ENCODE measurements around the gene PCDHGA6.
"Not testable (repeated sequence)": the region's sequence is repeated elsewhere in the genome, so short reads cannot be mapped to it uniquely, and the experiment has no call there.

The PCDHGA6 gene

DNA sequence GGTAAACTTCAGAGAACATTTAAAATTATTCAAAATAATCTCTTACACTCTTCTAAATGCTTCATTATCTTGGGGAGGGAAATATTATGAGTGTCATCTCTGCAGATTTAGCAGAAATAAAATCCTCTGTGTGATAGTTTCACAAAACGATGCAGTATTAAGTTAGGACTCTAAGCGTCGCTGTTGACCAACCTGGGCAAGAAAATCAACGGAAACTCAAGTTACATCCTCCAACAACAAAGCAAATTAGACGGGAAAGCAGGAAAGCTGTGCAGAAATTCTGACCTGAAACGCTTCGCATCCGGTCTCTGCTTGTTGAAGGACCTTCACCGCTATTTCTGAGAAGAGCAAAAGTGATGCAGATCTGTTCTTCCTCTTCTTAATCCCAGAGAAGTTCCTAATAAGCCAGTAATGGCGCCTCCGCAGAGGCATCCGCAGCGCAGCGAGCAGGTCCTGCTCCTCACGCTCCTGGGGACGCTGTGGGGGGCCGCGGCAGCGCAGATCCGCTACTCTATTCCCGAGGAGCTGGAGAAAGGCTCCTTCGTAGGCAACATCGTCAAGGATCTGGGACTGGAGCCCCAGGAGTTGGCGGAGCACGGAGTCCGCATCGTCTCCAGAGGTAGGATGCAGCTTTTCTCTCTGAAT lies at the start of gene PCDHGA6:
PCDHGA6 (plus strand) TSS at position 219 of the 645 bp plus-strand sequence; CDS start at position 412, 193 bp downstream.
- no peak for DNase-seq (ENCODE audit: low spot score)

DNA sequence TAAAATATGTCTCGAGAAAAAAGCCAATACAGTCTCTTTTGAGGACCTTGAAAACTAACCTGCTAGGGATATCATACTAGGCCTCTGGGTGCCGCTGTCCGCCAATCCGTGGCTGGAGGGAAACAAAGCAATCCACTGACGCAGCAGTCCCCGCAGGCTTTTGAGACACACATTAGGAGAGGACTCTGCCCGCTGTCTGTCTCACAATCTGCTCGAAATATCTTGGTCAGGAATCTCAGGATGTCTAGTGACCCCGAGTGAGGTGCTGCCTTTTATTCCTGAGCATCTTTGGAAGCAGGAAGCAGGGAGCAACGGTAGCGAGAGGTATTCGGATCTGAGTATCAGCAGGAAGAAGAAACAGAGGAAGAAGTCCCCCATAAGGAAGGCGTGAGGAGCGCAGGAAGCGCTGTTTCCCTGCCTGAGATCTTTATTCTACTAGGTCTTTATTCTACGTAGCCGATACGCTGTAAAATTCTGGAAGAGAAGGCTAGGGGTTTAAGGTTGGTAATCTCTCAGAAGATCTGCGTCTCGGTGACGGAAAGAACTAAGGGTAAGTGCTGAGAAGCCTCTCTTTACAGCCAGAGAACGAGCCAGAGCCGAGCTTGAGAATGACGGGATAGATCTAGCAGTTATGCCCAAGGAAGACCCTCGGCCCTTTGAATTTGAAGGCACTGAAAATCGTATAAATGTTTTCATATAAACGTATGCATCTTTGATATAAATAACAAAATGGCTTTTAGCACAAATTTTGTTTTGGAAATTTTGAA lies 47.4 kb upstream of the PCDHGA6 start:
- DNase-seq (ENCODE audit: low spot score), result peak; percentile 80

DNA sequence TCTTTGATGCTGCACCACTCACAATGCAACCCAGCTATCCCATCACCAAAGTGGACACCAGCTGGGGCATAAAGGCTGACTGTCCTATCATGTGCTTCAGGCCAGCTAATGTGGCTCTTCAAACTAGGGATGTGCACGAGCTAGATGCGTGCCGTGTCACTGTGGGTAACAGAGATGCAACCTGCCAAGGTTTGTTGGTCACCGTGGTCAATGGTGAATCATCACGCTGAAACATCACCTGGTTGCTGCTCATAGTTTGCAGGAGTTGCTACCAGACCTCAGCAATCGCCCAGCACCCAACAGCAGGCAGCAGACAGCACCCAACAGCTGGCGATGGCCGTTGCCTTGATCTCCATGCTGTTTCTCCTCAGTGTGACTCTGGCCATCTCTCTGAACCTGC lies 45.5 kb upstream of the PCDHGA6 start:
- no peak for DNase-seq (ENCODE audit: low spot score)

DNA sequence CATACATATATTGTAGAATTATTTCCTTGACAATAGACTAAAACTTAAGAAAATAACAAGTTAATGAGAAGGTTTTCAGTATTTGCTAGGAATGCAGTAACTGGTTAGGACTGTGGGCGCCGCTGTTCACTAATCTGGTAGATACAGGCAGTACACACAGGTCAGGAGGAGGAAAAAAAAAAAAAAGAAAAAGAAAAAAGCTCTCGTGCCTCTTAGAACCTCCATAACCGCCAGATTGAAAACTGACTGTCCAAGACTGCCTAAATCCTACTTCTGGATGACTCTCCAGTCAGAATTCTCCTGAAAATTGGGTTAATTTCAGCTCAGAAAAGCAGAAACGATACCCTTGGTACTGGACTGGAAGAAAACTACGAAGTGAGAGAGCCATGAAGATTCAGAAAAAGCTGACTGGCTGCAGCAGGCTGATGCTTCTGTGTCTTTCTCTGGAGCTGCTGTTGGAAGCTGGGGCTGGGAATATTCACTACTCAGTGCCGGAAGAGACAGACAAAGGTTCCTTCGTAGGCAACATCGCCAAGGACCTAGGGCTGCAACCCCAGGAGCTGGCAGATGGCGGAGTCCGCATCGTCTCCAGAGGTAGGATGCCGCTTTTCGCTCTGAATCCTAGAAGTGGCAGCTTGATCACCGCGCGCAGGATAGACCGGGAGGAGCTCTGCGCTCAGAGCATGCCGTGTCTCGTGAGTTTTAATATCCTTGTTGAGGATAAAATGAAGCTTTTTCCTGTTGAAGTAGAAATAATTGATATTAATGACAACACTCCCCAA lies 43.2 kb upstream of the PCDHGA6 start, which contains the start of gene PCDHGA1:
PCDHGA1 (plus strand) TSS at position 216 of the 782 bp plus-strand sequence.
- DNase-seq (ENCODE audit: low spot score), result no peak

DNA sequence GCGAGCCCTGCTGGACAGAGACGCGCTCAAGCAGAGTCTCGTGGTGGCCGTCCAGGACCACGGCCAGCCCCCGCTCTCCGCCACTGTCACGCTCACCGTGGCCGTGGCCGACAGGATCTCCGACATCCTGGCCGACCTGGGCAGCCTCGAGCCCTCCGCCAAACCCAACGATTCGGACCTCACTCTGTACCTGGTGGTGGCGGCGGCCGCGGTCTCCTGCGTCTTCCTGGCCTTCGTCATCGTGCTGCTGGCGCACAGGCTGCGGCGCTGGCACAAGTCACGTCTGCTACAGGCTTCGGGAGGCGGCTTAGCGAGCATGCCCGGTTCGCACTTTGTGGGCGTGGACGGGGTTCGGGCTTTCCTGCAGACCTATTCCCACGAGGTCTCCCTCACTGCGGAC lies 41.1 kb upstream of the PCDHGA6 start:
- not testable (repeated sequence) for DNase-seq (ENCODE audit: low spot score)

DNA sequence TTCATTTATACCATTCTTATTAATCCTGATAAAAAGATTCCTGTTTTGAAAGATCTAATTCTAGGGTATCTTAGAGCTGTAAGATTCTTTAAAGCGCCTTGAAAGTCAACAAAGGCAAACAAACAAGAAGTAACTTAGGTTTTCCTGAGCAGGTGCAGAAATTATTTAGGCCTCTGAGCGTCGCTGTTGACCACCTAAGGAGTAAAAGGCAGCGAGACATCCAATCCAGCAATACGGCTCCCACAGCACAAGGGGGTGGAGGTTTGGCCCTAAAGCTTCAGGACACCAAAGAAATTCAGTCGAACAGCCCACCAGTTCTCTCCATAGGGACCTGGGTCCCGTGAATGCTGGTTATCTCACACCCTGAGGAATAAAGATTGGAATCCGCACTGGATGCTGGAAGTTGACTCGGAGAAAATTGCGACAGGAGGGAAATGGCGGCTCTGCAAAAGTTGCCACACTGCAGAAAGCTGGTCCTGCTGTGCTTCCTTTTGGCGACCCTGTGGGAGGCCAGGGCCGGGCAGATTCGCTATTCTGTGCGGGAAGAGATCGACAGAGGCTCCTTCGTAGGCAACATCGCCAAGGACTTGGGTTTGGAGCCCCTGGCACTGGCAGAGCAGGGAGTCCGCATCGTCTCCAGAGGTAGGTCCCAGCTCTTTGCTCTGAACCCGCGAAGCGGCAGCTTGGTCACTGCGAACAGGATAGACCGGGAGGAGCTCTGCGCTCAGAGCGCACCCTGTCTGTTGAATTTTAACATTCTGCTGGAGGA lies 35.0 kb upstream of the PCDHGA6 start, which contains the start of gene PCDHGA2:
PCDHGA2 (plus strand) TSS at position 223 of the 769 bp plus-strand sequence.
- DNase-seq (ENCODE audit: low spot score), result no peak

DNA sequence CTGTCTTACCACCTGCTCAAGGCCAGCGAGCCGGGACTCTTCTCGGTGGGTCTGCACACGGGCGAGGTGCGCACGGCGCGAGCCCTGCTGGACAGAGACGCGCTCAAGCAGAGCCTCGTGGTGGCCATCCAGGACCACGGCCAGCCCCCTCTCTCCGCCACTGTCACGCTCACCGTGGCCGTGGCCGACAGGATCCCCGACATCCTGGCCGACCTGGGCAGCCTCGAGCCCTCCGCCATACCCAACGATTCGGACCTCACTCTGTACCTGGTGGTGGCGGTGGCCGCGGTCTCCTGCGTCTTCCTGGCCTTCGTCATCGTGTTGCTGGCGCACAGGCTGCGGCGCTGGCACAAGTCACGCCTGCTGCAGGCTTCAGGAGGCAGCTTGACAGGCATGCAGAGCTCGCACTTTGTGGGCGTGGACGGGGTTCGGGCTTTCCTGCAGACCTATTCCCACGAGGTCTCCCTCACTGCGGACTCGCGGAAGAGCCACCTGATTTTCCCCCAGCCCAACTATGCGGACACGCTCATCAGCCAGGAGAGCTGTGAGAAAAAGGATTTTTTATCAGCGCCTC lies 32.8 kb upstream of the PCDHGA6 start:
- DNase-seq (ENCODE audit: low spot score), result not testable (repeated sequence)

DNA sequence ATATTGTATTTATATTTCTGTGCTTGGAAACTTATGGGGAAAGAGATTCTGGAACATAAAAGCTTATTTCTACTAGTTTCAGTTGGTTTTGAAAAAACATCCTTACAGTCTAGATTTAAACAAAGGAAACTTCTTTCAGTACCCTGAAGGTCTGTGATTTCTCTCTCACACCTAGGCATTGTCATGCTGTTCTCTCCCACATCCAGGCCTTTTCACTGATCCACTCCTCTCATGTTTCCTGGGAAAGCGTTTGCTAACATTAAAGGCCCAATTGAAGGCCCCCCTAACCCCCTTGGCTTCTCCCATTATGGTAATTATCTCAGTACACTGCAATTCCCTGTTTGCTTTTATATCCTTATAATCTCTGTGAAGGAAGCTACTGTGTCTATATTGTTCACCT lies 30.9 kb upstream of the PCDHGA6 start:
- DNase-seq (ENCODE audit: low spot score), result no peak

DNA sequence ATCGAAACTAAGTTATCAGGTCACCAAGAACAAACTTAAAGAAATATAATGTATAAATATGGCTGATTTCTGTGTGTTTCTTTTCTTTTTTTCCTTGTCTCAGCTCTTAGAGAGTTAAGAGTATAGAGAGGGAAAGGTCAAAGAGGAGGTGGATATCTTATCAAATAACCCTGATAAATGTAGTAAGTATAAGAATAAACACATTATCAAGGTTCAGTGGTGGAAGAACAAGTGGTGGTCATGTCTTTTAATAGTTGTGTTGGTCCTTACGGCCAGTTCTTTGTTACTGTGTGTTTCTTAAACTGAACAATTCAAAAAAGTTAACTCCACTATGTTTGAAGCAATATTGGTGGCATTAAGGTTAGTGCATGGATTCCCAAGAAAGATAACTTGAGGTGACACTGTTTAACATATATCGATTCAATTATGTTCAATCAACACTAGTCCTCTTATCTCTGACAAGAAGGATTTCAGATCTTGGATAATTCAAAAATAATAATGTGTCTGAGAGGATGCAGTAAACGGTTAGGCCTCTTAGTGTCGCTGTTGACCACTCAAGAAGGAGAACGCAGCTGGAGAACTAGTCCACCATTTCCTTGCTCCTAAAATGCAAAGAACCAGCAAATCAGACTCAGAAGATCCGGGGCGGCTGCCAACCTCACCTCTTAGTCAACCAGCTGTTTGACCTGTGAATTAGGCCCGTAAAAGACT lies 30.3 kb upstream of the PCDHGA6 start, which contains the start of gene PCDHGA3:
PCDHGA3 (plus strand) TSS at position 588 of the 711 bp plus-strand sequence. CDS start 205 bp downstream, outside the sequence.
- DNase-seq (ENCODE audit: low spot score), result no peak

DNA sequence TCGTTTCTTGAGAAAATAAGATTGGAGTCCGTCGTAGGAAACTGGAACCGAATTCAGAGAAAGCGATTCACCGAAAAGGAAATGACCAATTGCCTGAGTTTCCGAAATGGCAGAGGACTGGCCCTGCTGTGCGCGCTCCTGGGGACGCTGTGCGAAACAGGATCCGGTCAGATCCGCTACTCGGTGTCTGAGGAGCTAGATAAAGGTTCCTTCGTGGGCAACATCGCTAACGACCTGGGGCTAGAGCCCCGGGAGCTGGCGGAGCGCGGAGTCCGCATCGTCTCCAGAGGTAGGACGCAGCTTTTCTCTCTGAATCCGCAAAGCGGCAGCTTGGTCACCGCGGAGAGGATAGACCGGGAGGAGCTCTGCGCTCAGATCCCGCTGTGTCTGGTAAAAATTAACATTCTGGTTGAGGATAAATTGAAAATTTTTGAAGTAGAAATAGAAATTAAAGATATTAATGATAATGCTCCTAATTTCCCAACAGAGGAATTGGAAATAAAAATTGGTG lies 29.7 kb upstream of the PCDHGA6 start:
- DNase-seq (ENCODE audit: low spot score), result no peak

DNA sequence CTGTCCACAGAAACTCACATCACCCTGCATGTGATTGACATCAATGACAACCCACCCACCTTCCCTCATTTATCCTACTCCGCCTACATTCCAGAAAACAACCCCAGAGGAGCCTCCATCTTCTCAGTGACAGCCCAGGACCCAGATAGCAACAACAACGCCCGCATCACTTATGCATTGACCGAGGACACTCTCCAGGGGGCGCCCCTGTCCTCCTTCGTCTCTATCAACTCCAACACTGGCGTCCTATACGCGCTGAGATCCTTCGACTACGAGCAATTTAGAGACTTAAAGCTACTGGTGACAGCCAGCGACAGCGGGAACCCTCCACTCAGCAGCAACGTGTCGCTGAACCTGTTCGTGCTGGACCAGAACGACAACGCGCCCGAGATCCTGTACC lies 28.4 kb upstream of the PCDHGA6 start:
- no peak for DNase-seq (ENCODE audit: low spot score)

DNA sequence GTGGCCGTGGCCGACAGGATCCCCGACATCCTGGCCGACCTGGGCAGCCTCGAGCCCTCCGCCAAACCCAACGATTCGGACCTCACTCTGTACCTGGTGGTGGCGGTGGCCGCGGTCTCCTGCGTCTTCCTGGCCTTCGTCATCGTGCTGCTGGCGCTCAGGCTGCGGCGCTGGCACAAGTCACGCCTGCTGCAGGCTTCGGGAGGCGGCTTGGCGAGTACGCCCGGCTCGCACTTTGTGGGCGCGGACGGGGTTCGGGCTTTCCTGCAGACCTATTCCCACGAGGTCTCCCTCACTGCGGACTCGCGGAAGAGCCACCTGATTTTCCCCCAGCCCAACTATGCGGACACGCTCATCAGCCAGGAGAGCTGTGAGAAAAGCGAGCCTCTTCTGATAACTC lies 27.7 kb upstream of the PCDHGA6 start:
- not testable (repeated sequence) for DNase-seq (ENCODE audit: low spot score)

DNA sequence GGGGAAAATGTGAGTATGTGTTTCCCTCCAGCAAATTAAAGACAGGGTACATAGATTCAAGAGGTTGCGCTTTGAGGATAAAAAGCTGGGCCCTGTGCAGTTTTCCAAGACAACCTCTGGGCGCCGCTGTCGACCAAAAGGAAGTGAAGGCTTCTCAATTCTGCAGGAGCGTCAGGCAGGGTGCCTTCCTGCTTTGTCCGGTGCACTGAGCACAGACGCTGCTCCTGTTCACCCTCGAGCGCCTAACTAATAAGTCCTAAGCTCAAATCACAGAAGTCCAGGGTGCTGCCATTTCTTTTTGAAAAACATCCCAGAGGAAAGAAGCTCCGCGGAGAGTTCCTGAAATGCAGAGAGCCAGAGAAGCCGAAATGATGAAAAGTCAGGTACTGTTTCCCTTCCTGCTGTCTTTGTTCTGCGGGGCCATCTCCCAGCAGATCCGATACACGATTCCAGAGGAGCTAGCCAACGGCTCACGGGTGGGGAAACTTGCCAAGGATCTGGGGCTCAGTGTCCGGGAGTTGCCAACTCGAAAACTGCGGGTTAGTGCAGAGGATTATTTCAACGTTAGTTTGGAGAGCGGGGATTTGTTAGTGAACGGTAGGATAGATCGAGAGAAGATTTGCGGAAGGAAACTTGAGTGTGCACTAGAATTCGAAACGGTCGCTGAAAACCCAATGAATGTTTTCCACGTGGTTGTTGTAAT lies 23.6 kb upstream of the PCDHGA6 start, which contains the start of gene PCDHGB1:
PCDHGB1 (plus strand) TSS at position 183 of the 703 bp plus-strand sequence; CDS start at position 345, 162 bp downstream.
- DNase-seq (ENCODE audit: low spot score), result peak; percentile 39

DNA sequence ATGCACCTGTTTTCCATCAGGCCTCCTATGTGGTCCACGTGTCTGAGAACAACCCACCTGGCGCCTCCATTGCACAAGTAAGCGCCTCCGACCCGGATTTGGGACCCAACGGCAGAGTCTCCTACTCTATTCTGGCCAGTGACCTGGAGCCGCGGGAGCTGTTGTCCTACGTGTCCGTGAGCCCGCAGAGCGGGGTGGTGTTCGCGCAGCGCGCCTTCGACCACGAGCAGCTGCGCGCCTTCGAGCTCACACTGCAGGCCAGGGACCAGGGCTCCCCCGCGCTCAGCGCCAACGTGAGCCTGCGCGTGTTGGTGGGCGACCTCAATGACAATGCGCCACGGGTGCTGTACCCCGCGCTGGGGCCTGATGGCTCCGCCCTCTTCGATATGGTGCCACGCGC lies 22.1 kb upstream of the PCDHGA6 start:
- DNase-seq (ENCODE audit: low spot score), result no peak

DNA sequence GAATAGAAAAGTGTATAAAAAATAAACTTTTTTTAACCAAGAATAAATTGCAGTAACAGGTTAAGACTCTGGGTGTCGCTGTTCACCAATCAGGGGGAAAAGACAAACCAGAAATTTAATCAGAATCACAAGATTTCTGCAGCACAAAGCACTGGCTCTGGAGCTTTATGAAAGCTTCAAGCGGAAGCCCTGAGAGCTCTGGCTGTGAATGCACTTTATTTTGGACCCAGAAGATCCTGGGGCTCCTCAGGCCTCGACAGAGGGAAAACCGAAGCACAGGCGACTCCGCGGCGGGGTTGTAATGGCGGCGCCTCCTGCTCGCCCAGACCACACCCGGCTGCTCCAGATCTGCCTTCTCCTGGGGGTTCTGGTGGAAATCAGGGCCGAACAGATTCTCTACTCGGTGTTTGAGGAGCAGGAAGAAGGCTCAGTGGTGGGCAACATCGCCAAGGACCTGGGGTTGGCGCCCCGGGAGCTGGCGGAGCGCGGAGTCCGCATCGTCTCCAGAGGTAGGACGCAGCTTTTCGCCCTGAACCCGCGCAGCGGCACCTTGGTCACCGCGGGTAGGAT lies 18.7 kb upstream of the PCDHGA6 start, which contains the start of gene PCDHGA4:
PCDHGA4 (plus strand) TSS at position 122 of the 570 bp plus-strand sequence; CDS start at position 209, 87 bp downstream.
- DNase-seq (ENCODE audit: low spot score), result no peak

DNA sequence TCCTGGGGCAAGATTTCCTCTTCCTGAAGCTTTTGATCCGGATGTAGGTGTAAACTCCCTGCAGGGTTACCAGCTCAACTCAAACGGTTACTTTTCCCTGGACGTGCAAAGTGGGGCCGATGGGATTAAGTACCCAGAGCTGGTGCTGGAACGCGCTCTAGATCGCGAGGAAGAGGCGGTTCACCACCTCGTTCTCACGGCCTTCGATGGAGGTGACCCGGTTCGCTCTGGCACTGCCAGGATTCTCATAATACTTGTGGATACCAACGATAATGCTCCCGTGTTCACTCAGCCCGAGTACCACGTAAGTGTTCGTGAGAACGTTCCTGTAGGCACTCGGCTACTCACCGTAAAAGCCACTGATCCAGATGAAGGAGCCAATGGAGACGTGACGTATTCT lies 18.1 kb upstream of the PCDHGA6 start:
- DNase-seq (ENCODE audit: low spot score), result no peak

DNA sequence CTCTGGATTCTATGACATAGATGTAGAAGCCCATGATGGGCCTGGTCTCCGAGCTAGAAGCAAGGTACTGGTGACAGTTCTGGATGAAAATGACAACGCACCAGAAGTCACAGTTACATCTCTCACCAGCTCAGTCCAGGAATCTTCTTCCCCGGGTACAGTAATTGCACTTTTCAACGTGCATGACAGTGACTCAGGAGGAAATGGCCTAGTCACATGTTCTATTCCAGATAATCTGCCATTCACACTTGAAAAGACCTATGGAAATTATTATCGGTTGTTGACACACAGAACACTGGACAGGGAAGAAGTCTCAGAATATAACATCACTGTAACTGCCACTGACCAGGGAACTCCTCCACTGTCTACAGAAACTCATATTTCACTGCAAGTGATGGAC lies 17.6 kb upstream of the PCDHGA6 start:
- no peak for DNase-seq (ENCODE audit: low spot score)

DNA sequence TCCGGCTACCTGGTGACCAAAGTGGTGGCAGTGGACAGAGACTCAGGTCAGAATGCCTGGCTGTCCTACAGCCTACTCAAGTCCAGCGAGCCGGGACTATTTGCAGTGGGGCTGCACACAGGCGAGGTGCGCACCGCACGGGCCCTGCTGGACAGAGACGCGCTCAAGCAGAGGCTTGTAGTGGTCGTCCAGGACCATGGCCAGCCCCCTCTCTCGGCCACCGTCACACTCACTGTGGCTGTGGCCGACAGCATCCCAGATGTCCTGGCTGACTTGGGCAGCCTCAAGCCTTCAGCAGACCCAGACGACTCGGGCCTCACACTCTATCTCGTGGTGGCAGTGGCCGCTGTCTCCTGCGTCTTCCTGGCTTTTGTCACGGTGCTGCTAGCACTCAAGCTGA lies 16.7 kb upstream of the PCDHGA6 start:
- no peak for DNase-seq (ENCODE audit: low spot score)

DNA sequence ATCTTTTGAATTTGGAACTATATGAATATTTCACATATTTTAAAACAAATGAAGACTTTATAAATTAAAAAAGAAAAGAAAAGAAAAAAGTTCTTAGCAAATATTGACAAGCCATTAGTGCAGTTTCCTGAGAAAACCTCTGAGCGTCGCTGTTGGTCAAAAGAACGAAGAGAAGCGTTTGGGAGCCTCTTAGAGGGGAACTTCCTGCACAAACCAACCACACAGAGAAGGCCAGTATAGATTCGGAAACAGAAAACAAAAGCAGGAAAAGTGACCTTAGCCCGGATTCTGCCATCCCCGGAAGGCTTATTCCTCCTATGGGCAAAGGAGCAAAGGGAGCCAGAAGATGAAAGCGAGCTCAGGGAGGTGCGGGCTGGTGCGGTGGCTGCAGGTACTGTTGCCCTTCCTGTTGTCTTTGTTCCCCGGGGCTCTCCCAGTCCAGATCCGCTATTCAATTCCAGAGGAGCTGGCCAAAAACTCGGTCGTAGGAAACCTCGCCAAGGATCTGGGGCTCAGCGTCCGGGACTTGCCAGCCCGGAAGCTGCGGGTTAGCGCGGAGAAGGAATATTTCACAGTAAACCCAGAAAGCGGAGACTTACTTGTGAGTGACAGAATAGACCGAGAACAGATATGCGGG lies 13.8 kb upstream of the PCDHGA6 start, which contains the start of gene PCDHGB2:
PCDHGB2 (plus strand) TSS at position 205 of the 637 bp plus-strand sequence; CDS start at position 347, 142 bp downstream.
- DNase-seq (ENCODE audit: low spot score), result peak; percentile 35

Measured in globus pallidus (tissue), 1 donor.